ENCODE measurements around the gene HOXD10.

HOXD10 gene

GRCh38 chr2:176115883-176116813, at the start of gene HOXD10:
Gene HOXD10, plus strand, starts transcription at chr2:176116778. Its CDS starts 56 bp downstream, at chr2:176116834.
- DNase-seq (ENCODE audit: low read depth) = no peak

- no peak for DNase-seq (ENCODE audit: low read depth)
These were observed 48.8 kb upstream of the HOXD10 start for GRCh38 chr2:176067589-176068418.

GRCh38 chr2:176068419-176068832, 48.2 kb upstream of the HOXD10 start:
- no peak for DNase-seq (ENCODE audit: low read depth)

GRCh38 chr2:176071330-176072291, 45.0 kb upstream of the HOXD10 start:
- DNase-seq (ENCODE audit: low read depth) = no peak

GRCh38 chr2:176072292-176072669, 44.3 kb upstream of the HOXD10 start:
- no peak for DNase-seq (ENCODE audit: low read depth)

- no peak for DNase-seq (ENCODE audit: low read depth)
These were observed 43.4 kb upstream of the HOXD10 start for GRCh38 chr2:176072951-176073904.

- DNase-seq (ENCODE audit: low read depth) = no peak
These were observed 41.6 kb upstream of the HOXD10 start for GRCh38 chr2:176074919-176075425.

- no peak for DNase-seq (ENCODE audit: low read depth)
These were observed 41.1 kb upstream of the HOXD10 start for GRCh38 chr2:176075481-176075880.

GRCh38 chr2:176076063-176076462, 40.5 kb upstream of the HOXD10 start:
- no peak for DNase-seq (ENCODE audit: low read depth)

- no peak for DNase-seq (ENCODE audit: low read depth)
These were observed 39.8 kb upstream of the HOXD10 start for GRCh38 chr2:176076796-176077195.

- no peak for DNase-seq (ENCODE audit: low read depth)
These were observed 37.9 kb upstream of the HOXD10 start for GRCh38 chr2:176078541-176079284.

GRCh38 chr2:176079285-176079830, 37.2 kb upstream of the HOXD10 start:
- no peak for DNase-seq (ENCODE audit: low read depth)

GRCh38 chr2:176079831-176080539, 36.6 kb upstream of the HOXD10 start:
- no peak for DNase-seq (ENCODE audit: low read depth)

- DNase-seq (ENCODE audit: low read depth) = no peak
These were observed 35.8 kb upstream of the HOXD10 start for GRCh38 chr2:176080540-176081375.

GRCh38 chr2:176081376-176081836, 35.2 kb upstream of the HOXD10 start:
- DNase-seq (ENCODE audit: low read depth) = no peak

GRCh38 chr2:176081837-176082524, 34.6 kb upstream of the HOXD10 start:
- DNase-seq (ENCODE audit: low read depth) = no peak

GRCh38 chr2:176082525-176082823, 34.1 kb upstream of the HOXD10 start:
- no peak for DNase-seq (ENCODE audit: low read depth)

All from GM04503 (cell line).